Esophagus (tissue), 2 donors: Measurements from ENCODE around the gene CDH18. TPM values are rescaled to one million over a fixed set of nuclear protein-coding genes. Genes with fewer than 3 reads are reported as not detected.

Experiments
- H3K27ac ChIP-seq, 2 donors: one replicate each; pipeline ENCODE4 v1.5.1; 2013; ENCODE audit warnings: low read depth in 2 of 2, mild to moderate bottlenecking in 2 of 2, inconsistent platforms in 1 of 2, low read length in 1 of 2, moderate library complexity in 1 of 2
- H3K27me3 ChIP-seq, 2 donors: one replicate each; pipeline ENCODE4 v1.6.1; 2013; ENCODE audit warnings: low read length in 2 of 2, control low read depth in 1 of 2, mild to moderate bottlenecking in 1 of 2; ENCODE audit not compliant: insufficient read depth in 2 of 2, control insufficient read depth in 1 of 2
- H3K36me3 ChIP-seq, 2 donors: one replicate each; pipeline ENCODE4 v1.6.1; 2013; ENCODE audit warnings: low read length in 1 of 2; ENCODE audit not compliant: control insufficient read depth in 2 of 2, insufficient read depth in 2 of 2
- H3K4me1 ChIP-seq, 2 donors: one replicate each; pipeline ENCODE4 v1.6.1; 2013; ENCODE audit warnings: low read length in 1 of 2; ENCODE audit not compliant: control insufficient read depth in 2 of 2, insufficient read depth in 2 of 2
- H3K4me3 ChIP-seq, 2 donors: one replicate each; pipeline ENCODE4 v1.5.1; 2013; ENCODE audit warnings: low read length in 2 of 2, mild to moderate bottlenecking in 2 of 2, low read depth in 1 of 2, moderate library complexity in 1 of 2
- H3K9me3 ChIP-seq, 2 donors: one replicate each; pipeline ENCODE4 v1.6.1; 2013; ENCODE audit warnings: mild to moderate bottlenecking in 2 of 2, low read depth in 1 of 2, low read length in 1 of 2, moderate library complexity in 1 of 2; ENCODE audit not compliant: control insufficient read depth in 2 of 2, insufficient read depth in 1 of 2
- WGBS, 2 donors: extraction: QIAGEN DNeasy Blood & Tissue Kit; methylation state at CpG; one replicate each; pipeline ENCODE4 v1.1.7; 2013; 5-methylcytosine and 5-hydroxymethylcytosine counted together
- polyA plus RNA-seq, 2 donors: library from polyadenylated mRNA; stranded (reverse); fragments of 200-250 nt; gene quantifications; one replicate each; pipeline ENCODE4 v1.2.3, GENCODE V29; 2013
- donor health status: healthy with polysubstance abuse.
- donor health status: Bipolar disorder and iron deficiency.

CDH18 gene
- polyA plus RNA-seq, 2 donors, result not detected

- Histone ChIP-seq H3K9me3 (no peaks in the 10 kb centered on the region), H3K4me3 (no peak overlapping the region), H3K36me3 (no peaks in the 10 kb centered on the region), H3K4me1 (no peaks in the 10 kb centered on the region), H3K27me3 (no peaks in the 10 kb centered on the region), H3K27ac (no peak overlapping the region)
- WGBS, 2 donors, result 74% methylated on average over 4 of the region's 4 CpGs
Measured at GRCh38 chr5:19910136-19910535, 77.9 kb downstream of the CDH18 start.

- Histone ChIP-seq H3K27me3 (no peaks in the 10 kb centered on the region), H3K9me3 (peaks cover 0 to 4% of the 10 kb centered on the region in 2 donors), H3K36me3 (no peaks in the 10 kb centered on the region), H3K4me3 (no peak overlapping the region), H3K27ac (no peak overlapping the region), H3K4me1 (no peaks in the 10 kb centered on the region)
- 0 to 84% methylated on average over 1 of the region's 1 CpG for WGBS, 2 donors
Measured at GRCh38 chr5:19904766-19905165, 83.2 kb downstream of the CDH18 start.

- H3K36me3 ChIP-seq, result no peaks in the 10 kb centered on the region
- H3K27me3 ChIP-seq, result no peaks in the 10 kb centered on the region
- WGBS, 2 donors, result 89 to 92% methylated on average over 5 of the region's 5 CpGs
Measured at GRCh38 chr5:19903611-19904010, 84.4 kb downstream of the CDH18 start.

GRCh38 chr5:19902316-19902934, 85.6 kb downstream of the CDH18 start:
- WGBS, 2 donors, result 56 to 72% methylated on average over 5 of the region's 5 CpGs
- Histone ChIP-seq H3K27ac (no peak overlapping the region), H3K27me3 (no peaks in the 10 kb centered on the region), H3K36me3 (no peaks in the 10 kb centered on the region), H3K4me3 (no peak overlapping the region), H3K9me3 (peaks cover 0 to 4% of the 10 kb centered on the region in 2 donors), H3K4me1 (no peaks in the 10 kb centered on the region)

More at GRCh38 chr5:19903611-19904010, 84.4 kb downstream of the CDH18 start:
- H3K27ac ChIP-seq, result no peak overlapping the region
- H3K4me3 ChIP-seq, result no peak overlapping the region
- H3K4me1 ChIP-seq, result no peaks in the 10 kb centered on the region
- peaks cover 0 to 4% of the 10 kb centered on the region in 2 donors for H3K9me3 ChIP-seq

GRCh38 chr5:19900269-19900668, 87.7 kb downstream of the CDH18 start:
- WGBS, 2 donors, result 71 to 76% methylated on average over 3 of the region's 3 CpGs
- H3K4me1 ChIP-seq, result no peaks in the 10 kb centered on the region
- H3K9me3 ChIP-seq, result peaks cover 0 to 4% of the 10 kb centered on the region in 2 donors

GRCh38 chr5:19891658-19892057, 96.3 kb downstream of the CDH18 start:
- WGBS, 2 donors, result 30 to 51% methylated on average over 1 of the region's 1 CpG
- H3K4me3 ChIP-seq, result no peak overlapping the region
- no peaks in the 10 kb centered on the region for H3K36me3 ChIP-seq
- no peaks in the 10 kb centered on the region for H3K27me3 ChIP-seq
- no peaks in the 10 kb centered on the region for H3K4me1 ChIP-seq
- H3K9me3 ChIP-seq, result no peaks in the 10 kb centered on the region
- no peak overlapping the region for H3K27ac ChIP-seq

More at GRCh38 chr5:19900269-19900668, 87.7 kb downstream of the CDH18 start:
- Histone ChIP-seq H3K36me3 (no peaks in the 10 kb centered on the region), H3K27me3 (no peaks in the 10 kb centered on the region), H3K27ac (no peak overlapping the region), H3K4me3 (no peak overlapping the region)

GRCh38 chr5:19886123-19886917, 101.7 kb downstream of the CDH18 start:
- no peaks in the 10 kb centered on the region for H3K4me1 ChIP-seq
- WGBS, 2 donors, result 77 to 83% methylated on average over 7 of the region's 7 CpGs
- no peak overlapping the region for H3K27ac ChIP-seq
- H3K27me3 ChIP-seq, result no peaks in the 10 kb centered on the region
- no peaks in the 10 kb centered on the region for H3K9me3 ChIP-seq
- H3K4me3 ChIP-seq, result no peak overlapping the region
- no peaks in the 10 kb centered on the region for H3K36me3 ChIP-seq

GRCh38 chr5:19885040-19885824, 102.8 kb downstream of the CDH18 start:
- Histone ChIP-seq H3K9me3 (no peaks in the 10 kb centered on the region), H3K36me3 (no peaks in the 10 kb centered on the region), H3K27me3 (no peaks in the 10 kb centered on the region), H3K27ac (no peak overlapping the region), H3K4me1 (no peaks in the 10 kb centered on the region), H3K4me3 (no peak overlapping the region)
- WGBS, 2 donors, result 76 to 81% methylated on average over 5 of the region's 5 CpGs

- no peaks in the 10 kb centered on the region for H3K4me1 ChIP-seq
- no peaks in the 10 kb centered on the region for H3K9me3 ChIP-seq
- H3K27ac ChIP-seq, result no peak overlapping the region
- H3K27me3 ChIP-seq, result no peaks in the 10 kb centered on the region
- no peak overlapping the region for H3K4me3 ChIP-seq
- no peaks in the 10 kb centered on the region for H3K36me3 ChIP-seq
- WGBS, 2 donors, result 0 to 3% methylated on average over 1 of the region's 1 CpG
Measured at GRCh38 chr5:19880859-19881436, 107.1 kb downstream of the CDH18 start.
